GM19043 (cell line): Measurements from ENCODE around the gene GEMIN2.
"Not testable (repeated sequence)": the region's sequence is repeated elsewhere in the genome, so short reads cannot be mapped to it uniquely, and the experiment has no call there.

Experiments
- ATAC-seq: cut with Tn5 transposase; IDR thresholded peaks from one replicate; pipeline ENCODE4 v1.9.1; 2021; ENCODE audit warnings: low read depth; ENCODE audit not compliant: unreplicated experiment

The GEMIN2 gene

GRCh38 chr14:39114073-39114838, at the start of gene GEMIN2:
GEMIN2 (plus strand) TSS chr14:39114323; CDS start chr14:39114339, 16 bp downstream.
- ATAC-seq = peak; percentile 84

- ATAC-seq = not testable (repeated sequence)
Observed at GRCh38 chr14:39069169-39069805, 44.8 kb upstream of the GEMIN2 start.

GRCh38 chr14:39069923-39070322, 44.2 kb upstream of the GEMIN2 start:
- ATAC-seq = no peak

- no peak for ATAC-seq
Observed at GRCh38 chr14:39071096-39071495, 43.0 kb upstream of the GEMIN2 start.

GRCh38 chr14:39080886-39081285, 33.2 kb upstream of the GEMIN2 start:
- no peak for ATAC-seq

- ATAC-seq = no peak
Observed at GRCh38 chr14:39083127-39083526, 31.0 kb upstream of the GEMIN2 start.

- no peak for ATAC-seq
Observed at GRCh38 chr14:39085933-39086332, 28.2 kb upstream of the GEMIN2 start.

GRCh38 chr14:39087493-39087892, 26.6 kb upstream of the GEMIN2 start:
- ATAC-seq = no peak

GRCh38 chr14:39090548-39091111, 23.5 kb upstream of the GEMIN2 start:
- no peak for ATAC-seq

- no peak for ATAC-seq
Observed at GRCh38 chr14:39091716-39092115, 22.4 kb upstream of the GEMIN2 start.

- no peak for ATAC-seq
Observed at GRCh38 chr14:39094515-39094914, 19.6 kb upstream of the GEMIN2 start.

- ATAC-seq = no peak
Observed at GRCh38 chr14:39097159-39097558, 17.0 kb upstream of the GEMIN2 start.

GRCh38 chr14:39099215-39099614, 14.9 kb upstream of the GEMIN2 start:
- not testable (repeated sequence) for ATAC-seq

- no peak for ATAC-seq
Observed at GRCh38 chr14:39099748-39100147, 14.4 kb upstream of the GEMIN2 start.

- peak; percentile 1 for ATAC-seq
Observed at GRCh38 chr14:39102265-39102968, 11.7 kb upstream of the GEMIN2 start.

GRCh38 chr14:39102969-39103957, 10.9 kb upstream of the GEMIN2 start, which contains the start of gene SEC23A:
SEC23A (minus strand) TSS chr14:39103235; CDS start chr14:39096118, 7,117 bp downstream.
- peak; percentile 90 for ATAC-seq

- ATAC-seq = not testable (repeated sequence)
Observed at GRCh38 chr14:39104078-39104801, 9.9 kb upstream of the GEMIN2 start.

GRCh38 chr14:39107591-39107996, 6.5 kb upstream of the GEMIN2 start:
- ATAC-seq = peak; percentile 30

- ATAC-seq = no peak
Observed at GRCh38 chr14:39108791-39109190, 5.3 kb upstream of the GEMIN2 start.
